DMS53 (cell line): Measurements from ENCODE around the gene CORO1C.
A peak's percentile ranks its signal among the peaks of the same experiment; 100 is the strongest.

ENCODE experiments used
- DNase-seq: peaks from one replicate; lab custom pipeline; 2025; lab: John Stamatoyannopoulos, UW

The CORO1C gene

DNA sequence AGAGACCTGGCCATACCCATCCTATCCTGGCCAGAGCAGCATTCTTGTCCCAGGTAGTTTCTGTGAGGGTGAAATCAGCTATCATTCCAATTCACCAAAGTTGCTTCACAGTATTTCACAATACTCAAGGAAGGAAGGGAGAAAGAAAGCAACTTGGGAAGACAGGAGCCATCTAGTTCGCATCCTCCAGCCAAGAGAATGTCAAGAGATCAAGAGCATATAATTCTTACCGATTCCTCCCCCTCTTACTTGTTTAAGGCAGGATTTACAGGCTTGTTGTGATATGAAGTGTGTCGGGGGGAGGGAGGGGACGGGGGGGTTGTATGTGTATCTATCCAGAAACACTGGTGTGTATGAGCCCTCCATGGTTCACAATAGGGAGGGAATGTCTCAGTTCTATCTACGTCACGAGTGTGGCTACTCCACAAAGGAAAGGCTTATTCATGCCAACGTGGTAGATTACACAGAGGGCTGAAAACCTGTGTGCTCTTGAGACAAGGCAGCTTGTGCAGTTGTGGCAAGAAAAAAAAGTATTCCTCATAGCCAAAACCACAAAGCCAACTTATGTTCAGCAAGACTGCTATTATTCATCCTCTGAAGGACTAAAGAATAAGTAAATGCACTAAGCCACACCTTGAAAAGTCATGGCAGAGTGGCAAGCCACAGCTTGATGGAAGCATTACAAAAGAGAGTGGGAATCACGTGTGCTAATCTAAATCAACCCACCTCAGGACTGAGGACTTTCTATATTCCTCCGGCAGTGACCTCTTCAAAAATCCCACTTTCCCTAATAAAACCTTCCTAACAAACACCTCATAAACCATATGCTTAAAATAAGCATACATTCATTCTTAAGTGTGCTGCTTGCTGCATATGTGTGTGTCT, 35.0 kb downstream of the CORO1C start:
- DNase-seq: no peak

DNA sequence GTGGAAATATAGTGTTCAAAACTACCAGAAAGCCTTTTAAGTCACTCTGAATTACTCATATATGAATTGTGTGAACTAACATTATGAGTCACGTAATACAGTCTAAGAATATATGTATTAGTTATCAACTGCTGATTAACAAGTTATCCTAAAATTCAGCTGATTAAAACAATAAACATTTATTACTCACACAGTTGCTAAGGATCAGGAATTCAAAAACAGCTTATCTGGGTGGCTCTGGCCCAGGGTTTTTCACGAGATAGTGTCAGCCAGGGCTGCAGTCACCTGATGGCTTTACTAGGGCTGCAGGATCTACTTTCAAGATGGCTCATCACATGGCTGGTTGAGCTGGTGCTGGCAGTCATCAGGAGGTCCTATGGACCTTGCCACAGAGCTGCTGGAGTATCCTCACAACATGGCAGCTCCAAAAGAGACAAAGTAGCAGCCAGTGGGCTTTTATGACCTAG, 36.5 kb downstream of the CORO1C start:
- no peak for DNase-seq

DNA sequence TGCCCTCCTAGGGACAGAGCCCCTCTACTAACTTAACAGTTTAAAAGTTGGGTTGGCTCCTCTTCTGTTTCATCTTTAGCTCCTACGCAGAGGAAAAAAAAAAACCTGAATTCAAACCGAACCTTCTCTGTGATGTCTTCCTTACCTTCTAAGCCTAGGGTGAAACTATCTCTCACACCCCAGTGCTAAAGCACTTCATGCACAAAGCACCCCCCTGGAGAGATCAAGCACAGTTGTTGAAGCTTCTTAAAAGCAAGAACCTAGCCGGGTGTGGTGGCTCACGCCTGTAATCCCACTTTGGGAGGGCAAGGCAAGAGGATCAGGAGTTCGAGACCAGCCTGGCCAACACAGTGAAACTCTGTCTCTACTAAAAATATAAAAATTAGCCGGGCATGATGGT, 37.6 kb downstream of the CORO1C start:
- DNase-seq: no peak

DNA sequence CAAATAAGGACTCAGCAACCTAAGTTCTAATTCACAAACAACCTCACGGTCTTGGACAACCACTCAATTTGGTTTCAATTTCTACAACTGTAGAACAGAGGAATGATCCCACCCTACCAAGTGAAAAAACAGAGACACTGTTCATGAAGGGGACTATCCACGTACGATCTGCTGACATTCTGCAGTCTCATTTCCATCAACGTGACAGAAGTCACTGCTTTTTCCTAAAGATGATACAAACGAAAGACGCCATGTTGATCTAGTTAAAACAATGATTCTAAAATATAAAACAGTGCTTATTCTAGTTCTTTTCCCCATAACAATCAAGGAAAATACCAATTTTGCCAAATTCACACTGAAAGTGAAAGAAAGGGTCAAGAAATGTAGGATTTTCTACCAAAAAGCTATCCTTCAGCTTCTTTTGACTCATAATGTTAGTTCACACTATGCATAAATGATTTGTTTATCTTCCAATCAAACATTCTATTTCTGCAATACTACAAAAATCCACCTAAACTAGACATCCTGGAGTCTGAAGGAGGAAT, 38.1 kb downstream of the CORO1C start:
- no peak for DNase-seq

DNA sequence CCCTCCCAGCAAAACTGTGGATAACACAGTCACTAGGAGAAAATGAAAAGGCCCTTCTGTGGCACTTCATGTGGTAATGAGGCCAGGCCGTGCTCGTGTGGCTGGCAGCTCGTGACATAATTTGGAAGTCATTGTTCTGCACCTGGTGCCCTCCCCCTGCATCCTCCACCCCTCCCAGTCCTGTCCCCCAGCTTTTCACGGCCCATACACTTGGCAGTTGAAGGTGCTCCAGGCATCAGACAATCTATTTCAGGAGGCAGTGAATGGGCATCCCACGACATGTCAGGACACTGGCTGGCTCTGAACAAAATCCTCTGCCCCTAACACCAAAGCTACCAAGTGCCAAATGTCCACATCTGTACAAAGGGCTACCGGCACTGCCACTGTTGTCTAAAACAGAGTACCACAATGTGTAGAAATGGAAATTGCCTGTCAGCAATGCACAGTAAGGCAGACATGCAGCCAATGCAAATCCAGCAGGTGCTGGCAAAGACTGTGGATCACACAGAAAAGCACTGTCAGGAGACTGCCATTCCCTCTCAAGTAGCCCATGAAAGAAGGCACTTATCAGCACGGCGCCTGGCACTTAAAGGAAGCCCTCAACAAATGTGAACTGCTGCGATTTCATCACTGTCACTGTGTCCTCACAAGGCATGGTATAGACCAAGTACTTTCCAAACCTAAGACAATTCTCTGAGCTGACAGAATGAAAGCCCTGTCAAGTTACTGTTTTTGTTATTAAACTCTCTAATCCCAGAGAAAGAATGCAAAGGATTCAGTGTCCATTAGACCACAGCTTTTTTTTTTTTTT, 39.1 kb downstream of the CORO1C start:
- DNase-seq: peak; percentile 95

DNA sequence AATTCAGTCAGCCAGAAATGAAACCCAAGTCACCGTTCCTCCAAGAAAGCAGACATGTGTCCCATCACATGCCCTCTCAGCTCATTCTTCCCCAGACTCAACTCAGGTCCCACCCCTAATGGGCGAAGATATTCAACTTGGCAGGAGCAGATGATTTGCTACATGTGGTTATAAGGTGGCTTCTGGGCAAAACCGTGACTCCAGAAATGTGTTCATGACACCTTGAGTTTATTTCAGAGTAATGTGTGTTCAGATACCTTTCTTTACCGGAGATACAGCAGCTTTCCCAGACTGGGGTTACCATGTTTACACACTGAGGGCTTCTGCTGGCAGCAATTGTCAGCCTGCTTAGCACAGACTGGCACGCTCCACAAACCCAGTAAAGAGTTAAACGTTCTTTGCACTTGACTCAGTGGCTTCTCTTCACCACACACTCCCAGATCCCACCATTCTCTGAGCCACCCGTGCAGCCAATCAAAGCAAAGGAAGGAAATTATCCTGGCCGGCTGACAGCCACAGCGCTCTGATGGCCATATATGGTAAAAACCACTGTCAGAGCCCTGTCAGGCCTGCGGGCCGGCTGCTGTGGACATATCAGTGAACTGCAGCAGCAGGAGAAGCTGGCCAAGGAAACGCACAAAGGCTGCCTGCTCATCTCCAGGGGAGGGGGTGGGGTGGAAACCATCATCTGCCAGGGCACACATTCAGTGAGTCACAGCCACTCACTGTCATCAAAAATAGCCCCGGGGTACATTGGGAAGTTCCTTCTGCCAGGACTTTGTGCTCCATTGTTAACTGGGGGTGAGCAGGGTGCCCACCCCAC, 39.9 kb downstream of the CORO1C start:
- peak; percentile 100 for DNase-seq

DNA sequence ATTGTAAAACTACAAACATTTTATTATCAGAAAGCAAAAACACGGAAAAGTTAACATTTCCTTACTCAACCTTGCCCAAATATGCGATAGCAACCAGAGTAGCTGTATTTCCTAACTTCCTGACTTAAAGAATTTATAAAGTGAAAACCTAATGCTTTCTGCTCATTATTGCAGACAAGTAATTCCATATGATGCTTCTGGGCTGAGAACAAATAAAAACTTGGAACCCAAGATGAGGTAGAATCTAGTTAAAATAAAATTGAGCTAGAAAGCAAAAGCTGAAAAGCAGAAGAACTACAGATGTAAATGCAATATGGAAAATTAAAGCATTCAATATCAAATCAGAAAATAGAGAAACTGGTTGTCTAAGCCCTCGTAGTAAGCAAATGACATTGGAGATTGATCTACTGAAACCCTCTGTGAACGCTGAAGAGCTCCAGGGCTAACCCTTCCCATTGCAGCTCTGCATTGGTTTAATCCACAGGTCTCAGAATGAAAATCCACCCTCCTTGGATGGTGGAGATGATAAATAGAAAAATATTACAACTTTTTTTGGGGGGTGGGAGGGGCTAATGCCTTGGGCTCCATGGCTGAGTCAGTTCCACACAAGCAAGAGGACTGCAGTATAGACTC, 40.7 kb downstream of the CORO1C start:
- no peak for DNase-seq

DNA sequence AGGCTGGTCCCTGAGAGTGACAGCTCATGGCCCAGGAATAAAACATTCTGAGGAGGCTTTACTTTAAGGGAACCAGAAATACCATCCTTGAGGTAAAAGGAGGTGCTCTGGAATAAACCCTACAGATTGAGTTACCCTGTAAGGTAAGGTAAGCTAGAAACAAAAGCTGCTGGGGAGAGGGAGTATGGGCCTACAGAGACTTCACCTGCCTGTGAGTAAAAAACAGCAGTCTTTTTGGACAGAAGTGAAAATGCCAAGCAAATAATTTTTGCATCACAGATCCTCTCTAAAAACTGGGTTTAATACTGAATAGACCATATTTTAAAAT, 41.2 kb downstream of the CORO1C start:
- no peak for DNase-seq

DNA sequence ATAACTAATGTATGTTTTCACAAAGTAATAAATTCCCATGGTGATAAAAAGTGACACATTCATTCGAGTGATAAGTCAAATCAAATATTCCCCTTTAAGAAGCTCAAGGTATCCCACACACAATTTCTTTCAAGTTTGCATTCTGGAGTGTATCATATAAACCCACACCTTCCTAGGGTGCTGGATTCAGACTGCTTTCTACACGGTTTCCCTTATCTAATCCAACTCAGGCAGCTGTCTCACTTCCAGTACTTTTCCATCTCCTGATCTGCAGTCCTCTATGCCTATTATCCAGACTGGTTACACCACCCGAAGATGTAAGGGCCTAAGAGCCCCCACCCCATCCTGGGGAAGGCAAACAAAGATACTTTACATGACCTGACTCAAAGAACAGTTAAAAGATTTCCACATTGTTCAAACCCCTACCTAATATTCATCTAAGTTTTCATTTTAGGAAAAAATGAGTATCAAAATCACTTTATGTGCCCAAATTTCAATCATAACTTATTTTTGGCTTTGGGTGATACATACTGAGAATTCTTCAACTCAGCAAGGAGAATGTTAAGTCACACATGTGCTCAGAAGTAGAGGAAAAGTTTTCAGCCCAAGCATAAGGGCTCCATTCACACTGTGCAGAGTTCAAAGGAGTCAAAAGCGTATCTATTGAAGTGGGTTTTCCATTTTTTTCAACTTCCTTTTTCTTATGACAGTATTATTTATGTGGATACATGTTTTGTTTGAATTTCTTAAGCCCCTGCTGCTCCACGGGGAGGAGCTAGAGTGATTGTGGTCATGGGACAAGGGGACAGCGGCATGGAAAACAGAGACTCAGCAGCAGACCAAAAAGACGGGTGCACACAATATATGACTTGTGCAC, 41.8 kb downstream of the CORO1C start:
- DNase-seq: peak; percentile 79

DNA sequence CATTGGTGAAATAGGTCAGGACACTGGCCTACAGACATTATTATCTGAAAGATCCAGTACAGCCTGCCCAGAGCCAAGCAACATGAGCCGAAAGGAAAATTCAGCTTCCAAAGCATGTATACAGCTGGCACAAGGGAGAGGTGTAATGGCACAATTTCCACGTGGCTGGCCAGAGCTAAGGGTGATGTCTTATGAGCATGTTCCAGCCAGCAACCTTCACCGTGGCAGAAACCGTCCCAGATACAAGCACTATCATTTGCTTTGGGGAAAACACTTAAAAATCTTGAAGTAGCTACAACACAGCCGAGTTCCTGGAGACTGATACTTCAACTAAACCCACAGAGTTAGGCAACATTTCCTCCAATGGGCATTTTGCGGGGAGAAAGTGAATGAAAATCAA, 44.5 kb downstream of the CORO1C start:
- no peak for DNase-seq

DNA sequence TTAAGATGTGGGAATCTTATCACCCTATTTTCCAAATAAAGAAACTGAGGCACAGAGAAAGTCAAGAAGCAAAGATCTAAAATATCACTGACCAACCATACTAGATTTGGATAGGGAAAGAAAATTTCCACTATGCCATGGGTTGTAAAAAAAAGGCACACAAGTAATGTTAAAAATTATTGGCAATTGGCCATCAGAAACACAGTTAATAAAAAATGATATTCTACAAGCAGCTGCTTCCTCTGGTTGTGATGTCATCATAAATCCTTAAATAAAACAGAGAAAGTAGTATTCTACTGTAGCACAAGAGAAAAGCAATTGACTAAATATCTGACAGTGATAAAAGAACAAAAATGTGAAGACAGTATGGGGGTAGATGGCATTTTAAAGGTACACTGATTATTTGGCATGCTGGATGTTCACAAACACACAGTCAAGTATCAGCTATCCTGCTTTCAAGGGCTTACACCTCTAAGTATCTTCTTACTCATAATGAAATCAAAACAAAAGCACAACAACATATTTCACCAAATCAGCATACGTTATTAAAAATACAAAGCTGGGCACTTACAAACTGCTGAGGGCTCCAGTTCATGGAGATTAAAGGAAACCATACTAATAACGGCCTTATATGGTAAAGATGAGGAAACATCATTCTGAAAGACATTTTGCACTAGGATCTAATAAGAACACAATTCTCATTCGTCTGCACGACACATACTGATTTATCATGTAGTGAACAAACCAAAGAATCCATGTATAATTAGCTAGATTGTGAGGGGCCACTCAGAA, 45.7 kb downstream of the CORO1C start:
- peak; percentile 29 for DNase-seq

DNA sequence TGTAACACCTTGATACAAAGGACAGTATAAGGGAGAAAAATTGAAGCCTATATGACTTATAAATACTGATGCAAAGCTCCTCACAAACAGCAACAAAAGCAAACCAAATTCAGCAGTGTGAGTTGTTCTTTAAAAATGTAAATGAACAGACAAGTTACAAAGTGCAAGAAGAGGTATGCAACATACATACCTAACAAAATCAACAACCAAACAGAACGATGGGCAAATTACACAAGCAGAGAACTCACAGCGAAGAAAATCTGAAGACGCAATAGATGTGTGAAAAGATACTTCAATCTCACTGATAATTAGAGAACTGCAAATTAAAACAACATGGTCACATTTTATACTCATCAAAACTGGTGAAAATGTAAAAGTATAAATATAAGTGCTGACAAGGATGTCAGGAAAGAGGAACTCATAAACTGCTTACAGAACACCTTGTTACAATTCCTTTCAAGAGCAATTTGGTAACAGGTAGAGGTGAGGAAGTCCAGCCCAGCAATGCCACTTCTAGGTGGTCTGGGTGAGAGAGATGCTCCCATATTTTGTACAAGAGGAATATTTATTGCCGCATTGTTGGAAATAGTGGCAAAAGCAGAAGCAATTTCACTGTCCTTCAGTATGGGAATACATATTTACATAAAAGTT, 47.3 kb downstream of the CORO1C start:
- DNase-seq: no peak

DNA sequence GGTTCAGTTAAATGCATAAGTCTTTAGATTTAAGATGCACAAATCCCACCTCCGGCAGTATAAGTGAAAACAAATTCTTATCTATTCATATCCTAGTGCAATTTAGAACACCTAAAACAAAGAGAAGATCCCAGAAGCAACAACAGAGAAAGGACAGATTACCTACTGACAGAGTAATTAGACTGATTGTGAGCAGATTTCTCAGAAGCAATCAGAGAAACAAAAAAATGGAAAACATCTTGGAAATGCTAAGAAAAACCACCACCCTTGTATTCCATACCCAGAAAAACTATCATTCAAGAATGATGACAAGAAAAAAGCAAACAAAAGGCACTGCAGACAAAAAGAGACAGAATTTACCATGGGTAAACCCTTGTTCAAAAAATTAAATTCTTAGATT, 50.0 kb downstream of the CORO1C start:
- DNase-seq: no peak

DNA sequence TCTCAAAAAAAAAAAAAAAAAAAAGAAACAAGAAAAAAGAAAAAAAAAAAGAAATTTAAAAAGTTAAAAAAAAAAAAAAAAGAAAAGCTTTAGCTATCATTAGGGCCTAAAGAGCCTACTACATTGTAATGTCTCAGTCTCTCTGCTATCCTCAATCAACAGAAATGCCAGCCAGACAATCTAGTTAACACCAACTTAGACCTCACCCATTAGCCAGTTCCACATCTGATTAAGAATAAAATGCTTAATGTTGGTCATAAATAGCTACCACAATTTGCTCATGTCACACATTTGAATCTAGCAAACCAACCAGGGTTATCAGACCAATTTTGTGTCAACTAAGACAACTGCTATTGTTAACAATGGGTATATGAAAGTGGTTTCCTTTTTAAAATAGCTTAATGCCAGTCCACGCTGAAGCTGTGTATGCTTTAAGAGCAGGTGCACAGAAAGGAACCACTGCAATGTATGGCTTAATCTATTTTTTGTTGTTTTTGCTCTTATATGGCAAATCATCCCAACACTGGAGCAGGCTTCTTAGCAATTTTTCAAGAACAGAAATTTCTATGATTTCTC, 52.1 kb downstream of the CORO1C start:
- DNase-seq: peak; percentile 18

DNA sequence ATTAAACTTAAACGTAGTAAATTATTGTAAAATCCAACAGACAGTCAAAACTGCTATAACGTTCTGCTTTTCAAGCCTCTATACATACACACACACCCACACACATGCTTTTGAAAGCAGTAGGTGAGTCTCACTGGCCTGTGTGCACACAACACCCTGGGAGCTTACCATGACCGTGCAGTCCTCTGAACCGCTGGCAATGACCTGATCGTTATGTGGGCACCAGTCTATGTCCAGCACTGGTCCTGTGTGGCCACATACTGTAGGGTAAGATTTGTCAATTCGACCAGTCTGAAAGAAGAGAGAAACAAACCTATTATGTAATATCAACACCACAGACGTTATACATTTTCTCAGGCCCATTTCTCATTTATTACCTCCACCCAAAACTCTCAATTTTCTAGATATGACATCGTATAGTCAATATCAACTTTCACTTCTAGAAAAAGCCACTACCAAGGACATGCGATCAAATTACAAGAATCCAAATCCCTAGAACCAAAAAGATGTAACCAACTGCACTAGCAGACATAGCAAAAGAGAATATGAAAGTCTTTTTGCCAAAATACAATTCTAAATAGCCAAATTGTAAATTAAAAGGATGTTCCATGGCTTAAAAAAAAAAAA, 53.1 kb downstream of the CORO1C start:
- DNase-seq: no peak

DNA sequence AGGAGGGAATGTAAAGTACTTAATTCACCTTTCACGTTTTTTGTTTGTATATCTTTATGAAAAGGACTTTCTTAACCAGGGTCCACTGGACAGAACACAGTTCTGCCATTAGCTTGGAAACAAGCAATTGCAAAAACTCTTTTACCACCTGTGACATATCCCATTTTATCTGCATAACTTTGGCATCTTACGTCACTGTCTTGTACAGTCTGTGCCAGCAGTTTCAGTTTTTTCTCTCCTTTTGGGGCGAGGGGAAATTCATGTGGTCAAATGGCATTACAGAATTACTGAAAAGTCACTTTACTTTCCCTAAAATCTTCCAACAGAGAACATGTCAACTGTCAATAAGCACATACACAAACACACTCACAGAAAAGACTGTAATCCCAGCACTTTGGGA, 53.9 kb downstream of the CORO1C start:
- no peak for DNase-seq

DNA sequence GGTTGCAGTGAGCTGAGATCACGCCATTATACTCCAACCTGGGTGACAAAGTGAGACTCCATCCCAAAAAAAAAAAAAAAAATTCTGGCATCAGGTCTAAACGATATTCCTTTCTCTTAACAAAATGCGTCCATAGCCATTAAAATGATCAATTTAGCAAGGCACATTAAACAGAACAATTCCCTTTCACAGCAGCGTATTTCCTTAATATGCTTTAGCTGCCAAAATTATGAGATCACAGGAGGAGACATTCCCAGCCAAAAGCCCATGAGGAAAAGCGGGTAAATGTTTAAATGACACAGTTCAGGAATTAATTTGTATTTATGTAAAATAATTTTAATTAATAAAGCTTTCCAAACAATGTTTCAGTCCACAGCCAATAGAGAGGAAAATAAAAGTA, 54.6 kb downstream of the CORO1C start:
- DNase-seq: no peak

DNA sequence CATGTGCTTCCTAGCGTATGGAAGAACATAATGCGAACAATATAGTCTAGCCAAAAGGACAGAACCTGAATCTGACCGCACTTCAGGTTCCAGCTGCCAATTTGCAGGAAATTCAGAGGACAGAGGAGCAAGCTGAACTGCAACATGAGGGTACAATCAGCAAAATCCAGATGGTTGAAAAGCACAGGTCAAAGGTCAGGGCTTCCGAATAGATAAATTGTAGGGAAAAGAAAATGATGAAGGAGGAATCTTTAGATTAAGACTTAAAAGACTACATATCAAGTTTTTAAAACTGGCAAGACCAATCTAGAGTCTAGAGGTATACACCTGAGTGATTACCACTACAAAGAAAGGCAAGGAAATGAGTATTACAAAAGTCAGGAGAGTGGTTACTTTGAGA, 55.5 kb downstream of the CORO1C start:
- DNase-seq: no peak
